GM20000 (cell line): Measurements from ENCODE around the gene SENP7.

ENCODE experiments used
- DNase-seq: peaks from one replicate; pipeline ENCODE4 v3.0.0; 2012; ENCODE audit warnings: low spot score
- TF ChIP-seq, protein P1 (sequence below): IDR thresholded peaks from 2 replicates; pipeline ENCODE4 v1.5.1; 2012; ENCODE audit warnings: mild to moderate bottlenecking, control low read depth; ENCODE audit errors: extremely low read depth, missing control alignments

The SENP7 gene

DNA sequence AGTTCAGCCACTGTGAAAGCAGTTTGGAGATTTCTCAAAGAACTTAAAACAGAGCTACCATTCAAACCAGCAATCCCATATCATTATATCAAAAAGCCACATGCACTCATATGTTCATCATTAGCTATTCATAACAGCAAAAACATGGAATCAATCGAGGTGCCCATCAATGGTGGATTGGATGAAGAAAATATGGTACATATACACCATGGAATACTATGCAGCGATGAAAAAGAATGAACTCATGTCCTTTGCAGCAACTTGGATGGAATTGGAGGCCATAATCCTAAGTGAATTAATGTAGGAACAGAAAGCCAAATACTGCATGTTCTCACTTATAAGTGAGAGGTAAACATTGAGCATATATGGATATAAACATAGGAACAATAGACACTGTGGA is 224.7 kb downstream of the SENP7 start:
- DNase-seq: no peak
- TF ChIP-seq, protein P1, sequence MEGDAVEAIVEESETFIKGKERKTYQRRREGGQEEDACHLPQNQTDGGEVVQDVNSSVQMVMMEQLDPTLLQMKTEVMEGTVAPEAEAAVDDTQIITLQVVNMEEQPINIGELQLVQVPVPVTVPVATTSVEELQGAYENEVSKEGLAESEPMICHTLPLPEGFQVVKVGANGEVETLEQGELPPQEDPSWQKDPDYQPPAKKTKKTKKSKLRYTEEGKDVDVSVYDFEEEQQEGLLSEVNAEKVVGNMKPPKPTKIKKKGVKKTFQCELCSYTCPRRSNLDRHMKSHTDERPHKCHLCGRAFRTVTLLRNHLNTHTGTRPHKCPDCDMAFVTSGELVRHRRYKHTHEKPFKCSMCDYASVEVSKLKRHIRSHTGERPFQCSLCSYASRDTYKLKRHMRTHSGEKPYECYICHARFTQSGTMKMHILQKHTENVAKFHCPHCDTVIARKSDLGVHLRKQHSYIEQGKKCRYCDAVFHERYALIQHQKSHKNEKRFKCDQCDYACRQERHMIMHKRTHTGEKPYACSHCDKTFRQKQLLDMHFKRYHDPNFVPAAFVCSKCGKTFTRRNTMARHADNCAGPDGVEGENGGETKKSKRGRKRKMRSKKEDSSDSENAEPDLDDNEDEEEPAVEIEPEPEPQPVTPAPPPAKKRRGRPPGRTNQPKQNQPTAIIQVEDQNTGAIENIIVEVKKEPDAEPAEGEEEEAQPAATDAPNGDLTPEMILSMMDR: no peak

DNA sequence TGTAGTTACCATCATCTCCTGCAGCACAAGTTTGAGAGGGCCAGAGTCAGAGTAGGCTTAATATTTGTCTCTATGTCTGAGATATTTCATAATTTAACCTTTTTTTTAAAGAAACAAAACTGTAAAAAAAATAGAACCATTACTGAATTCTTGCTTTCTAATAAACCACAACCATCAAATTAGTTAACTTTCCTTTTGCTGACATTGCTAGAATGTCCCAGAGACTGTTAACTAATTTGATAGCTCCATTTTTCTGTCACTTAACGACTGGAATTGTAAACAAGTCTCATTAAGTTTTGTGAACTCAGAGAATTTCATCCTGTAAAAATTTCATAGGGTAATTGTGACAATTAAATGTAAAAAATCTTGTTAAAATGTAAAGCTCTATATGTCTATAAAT is 228.3 kb downstream of the SENP7 start:
- DNase-seq: no peak
- TF ChIP-seq, protein P1: no peak

DNA sequence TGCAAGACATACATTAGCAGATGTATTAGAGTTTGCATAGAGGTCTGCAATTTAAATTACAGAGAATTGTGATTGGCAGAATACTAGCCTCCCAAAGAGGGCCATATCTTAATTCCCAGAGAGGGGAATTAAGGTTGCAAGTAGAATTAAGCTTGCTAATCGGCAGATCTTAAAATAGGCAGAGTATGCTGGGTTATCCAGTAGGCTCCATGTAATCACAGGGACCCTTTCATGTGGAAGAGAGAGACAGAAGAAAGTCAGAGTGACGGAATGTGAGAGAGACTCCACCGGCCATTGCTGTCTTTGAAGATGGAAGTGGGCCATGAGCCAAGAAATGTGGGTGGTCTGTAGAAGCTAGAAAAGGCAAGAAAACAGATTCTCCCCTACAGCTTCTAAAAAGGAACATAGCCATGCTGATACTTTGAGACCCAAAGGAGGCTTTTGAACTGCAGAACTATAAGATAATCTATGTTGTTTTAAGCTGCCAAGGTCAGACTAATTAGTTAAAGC is 231.4 kb downstream of the SENP7 start:
- TF ChIP-seq, protein P1: no peak
- no peak for DNase-seq

DNA sequence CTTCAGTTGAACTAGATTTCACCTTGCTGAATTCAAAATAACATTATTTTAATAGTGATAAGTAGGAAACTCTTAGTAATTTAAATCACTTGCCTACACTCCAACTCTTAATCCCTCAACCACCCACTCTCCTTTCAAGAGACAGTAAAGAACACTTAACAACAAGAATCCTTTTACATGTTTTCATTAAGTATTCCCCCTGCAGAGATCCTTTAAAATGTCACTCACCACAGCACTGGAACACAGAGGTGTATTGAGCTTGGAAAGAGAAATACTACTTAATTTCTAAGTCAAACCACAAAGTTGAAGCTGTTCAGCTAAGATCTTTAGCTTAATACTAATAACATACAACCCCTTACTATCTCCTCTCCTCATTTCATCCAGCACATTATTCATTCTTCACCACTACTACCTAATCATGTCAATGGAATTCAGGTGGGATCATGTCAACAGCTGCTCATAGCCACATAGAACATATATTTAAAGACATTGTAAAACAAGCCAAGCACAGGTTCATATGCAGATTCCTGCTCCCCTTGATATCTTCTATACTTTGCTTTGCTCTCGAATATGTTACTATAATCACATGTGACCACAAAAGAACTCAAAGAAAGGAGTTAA is 233.1 kb downstream of the SENP7 start:
- no peak for DNase-seq
- TF ChIP-seq, protein P1: no peak

DNA sequence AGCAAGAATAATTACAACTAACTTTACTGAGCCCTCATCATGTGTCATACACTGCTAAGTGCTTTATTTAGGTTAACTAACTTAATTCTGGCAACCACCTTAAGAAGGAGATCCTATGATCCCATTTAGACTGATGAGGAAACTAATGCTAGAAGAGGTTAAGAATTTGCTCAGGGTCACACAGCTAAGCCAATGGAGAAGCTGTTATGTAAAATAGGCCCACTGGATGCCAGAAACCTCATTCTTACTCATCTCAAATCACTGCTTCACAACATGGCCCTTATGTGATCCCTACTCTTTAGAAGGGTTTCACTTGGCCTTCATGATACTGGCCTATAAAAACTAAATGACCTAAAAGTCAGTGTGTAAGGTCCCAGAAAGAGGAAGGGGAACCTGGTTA is 233.8 kb downstream of the SENP7 start:
- TF ChIP-seq, protein P1: no peak
- DNase-seq: no peak

DNA sequence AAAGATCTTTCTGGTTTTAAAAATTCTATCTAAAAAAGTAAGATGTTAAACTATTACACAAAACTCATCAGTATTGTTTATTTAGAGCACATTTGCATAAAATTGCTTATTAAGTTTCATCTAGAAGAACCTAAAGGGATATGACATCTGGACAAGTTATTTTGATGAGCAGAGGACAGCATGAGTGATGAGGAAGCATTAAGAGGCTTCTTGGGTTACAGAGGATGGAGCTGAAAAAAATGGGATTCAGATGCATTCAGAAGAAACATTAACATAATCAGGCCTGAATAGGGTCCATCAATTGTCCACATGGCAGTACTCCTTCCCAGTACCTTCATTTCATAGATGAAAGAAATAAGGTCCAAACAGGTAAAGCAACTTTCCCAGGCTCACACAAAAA is 234.3 kb downstream of the SENP7 start:
- no peak for DNase-seq
- TF ChIP-seq, protein P1: no peak
